ENCODE measurements around the gene CDK11A.
A peak's percentile ranks its signal among the peaks of the same experiment; 100 is the strongest.
"Not testable (repeated sequence)": the region's sequence is repeated elsewhere in the genome, so short reads cannot be mapped to it uniquely, and the experiment has no call there.

CDK11A gene

DNA sequence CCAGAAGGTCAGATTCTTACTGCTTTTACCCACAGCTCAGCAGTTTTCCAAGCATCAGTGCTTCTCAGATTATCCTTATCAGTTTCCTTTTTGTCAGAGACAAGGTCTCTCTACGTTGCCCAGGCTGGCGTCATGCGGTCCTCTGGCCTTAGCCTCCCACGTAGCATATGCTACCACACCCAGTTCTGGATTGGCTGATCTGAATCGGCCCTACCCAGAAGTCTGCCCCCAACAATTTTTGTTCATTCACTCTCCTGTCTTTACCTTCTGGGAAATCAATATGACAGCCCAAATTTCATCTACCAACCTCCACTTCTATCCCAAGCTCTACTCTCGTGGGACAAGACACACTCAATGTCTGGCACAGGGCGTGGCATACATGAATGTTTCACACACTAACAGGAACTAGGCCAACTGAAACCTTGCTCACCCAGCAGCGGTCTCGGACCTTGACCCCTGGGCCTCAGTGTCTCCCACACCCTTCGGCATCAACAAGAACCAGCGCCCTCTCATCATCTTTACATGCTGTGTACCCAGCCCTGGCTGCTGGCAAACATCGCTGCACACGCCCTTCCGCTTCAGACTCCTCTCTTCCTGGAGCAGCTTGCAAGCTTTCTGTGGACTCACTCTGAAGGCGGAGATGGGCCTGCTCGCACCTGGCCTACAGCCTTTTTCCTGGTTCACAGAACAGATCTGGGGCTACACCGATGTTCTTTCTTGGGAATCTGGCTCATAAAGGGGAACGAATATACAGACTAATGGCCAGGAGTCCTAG lies 8.9 kb downstream of the CDK11A start:
- not testable (repeated sequence) for DNase-seq

DNA sequence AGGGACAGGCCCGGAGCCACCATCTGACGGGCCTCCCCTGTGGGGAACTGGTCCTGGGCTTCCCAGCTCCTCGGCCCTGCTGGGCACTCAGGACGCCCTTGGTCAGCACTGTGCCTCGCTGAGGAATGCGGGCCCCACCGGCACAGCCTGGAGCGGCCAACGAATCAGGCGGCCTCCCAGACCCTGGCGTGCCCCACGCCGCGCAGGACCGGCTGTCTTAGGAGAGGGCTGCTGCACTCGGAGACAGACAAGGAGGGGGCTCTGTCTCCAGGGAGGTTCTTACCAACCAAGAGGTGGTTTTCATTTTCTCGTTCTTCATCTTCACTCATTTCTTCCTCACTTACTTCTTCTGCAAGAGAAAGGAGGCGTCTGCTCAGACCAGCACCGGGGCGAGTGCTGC lies 16.3 kb downstream of the CDK11A start:
- not testable (repeated sequence) for DNase-seq

- DNase-seq = not testable (repeated sequence)
Observed at GRCh38 chr1:1707241-1707640, 16.9 kb downstream of the CDK11A start.

- not testable (repeated sequence) for DNase-seq
Observed at GRCh38 chr1:1705623-1706022, 18.5 kb downstream of the CDK11A start.

GRCh38 chr1:1704284-1704957 lies 19.7 kb downstream of the CDK11A start:
- DNase-seq = not testable (repeated sequence)

- DNase-seq = no peak
Observed at GRCh38 chr1:1703796-1704195, 20.4 kb downstream of the CDK11A start.

DNA sequence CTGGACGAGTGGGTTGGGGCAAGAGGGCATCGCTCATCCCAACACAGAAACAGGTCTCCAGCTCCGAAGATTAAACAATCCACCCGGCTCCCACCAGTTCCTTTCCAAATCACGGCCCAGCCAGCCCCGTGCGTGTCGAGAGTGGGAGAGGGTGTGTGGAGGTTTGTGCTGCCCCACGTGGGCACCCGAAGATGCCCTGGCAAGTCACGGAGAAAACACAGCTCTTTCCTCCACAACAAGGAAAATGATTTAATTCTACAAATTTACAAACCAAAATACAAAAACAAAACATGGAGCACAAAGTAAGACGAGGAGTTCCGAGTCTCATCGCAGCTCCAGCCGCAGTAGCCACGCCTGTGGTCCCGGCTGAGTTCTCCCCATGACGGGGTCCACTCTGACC lies 21.7 kb downstream of the CDK11A start:
- DNase-seq = not testable (repeated sequence)

GRCh38 chr1:1700557-1700956 lies 23.6 kb downstream of the CDK11A start:
- DNase-seq = not testable (repeated sequence)

GRCh38 chr1:1700067-1700466 lies 24.1 kb downstream of the CDK11A start:
- not testable (repeated sequence) for DNase-seq

- not testable (repeated sequence) for DNase-seq
Observed at GRCh38 chr1:1699061-1699460, 25.1 kb downstream of the CDK11A start.

GRCh38 chr1:1697358-1698183 lies 26.6 kb downstream of the CDK11A start:
- not testable (repeated sequence) for DNase-seq

GRCh38 chr1:1696431-1697357 lies 27.5 kb downstream of the CDK11A start:
- DNase-seq = not testable (repeated sequence)

DNA sequence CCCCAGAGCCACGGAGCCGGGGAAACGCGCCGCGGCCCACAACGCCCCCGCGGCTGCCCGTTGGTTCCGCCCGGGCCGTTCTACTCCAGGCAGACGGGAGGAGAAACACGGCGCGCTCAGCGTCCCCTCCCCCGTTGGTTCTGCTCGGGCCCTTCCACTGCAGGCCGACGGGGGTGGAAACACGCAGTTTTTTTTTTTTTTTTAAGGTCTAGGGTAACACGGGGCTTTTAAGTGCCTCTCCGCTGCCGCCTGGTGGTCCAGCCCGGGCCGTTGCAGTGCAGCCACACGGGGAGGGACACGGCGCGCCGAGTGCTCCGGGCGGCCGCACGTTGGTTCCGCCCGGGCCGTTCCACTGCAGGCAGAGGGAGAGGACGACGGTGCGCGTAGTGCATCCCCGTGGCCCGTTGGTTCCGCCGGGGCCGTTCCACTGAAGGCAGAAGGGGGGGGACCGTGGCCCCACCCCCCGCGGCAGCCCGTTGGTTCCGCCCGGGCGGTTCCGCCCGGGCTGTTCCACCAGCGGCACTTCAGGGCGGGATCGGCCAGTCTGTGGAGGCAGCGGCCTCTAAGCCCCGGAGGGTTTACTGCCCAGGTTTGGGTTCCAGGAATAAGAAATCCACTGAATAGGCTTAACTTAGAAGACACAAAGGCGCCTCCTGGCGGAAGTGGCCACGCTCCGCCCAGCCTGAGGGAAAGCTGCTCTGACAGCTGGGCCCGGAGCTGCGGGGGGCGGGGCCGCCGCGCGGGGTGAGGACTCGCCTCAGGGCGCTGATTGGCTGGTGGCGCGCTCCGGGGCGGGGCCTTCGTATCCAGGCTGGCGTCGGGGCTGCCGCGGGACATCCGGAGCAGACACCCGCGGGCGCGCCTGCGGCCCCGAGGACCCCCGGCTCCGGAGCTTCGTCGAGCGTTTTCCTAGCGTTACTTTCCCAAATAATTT lies 31.2 kb downstream of the CDK11A start, which contains the start of gene SLC35E2B:
Gene SLC35E2B, minus strand, starts transcription at position 82 of the 934 bp plus-strand sequence. CDS start 16,096 bp downstream, outside the sequence.
- peak; percentile 73 for DNase-seq

DNA sequence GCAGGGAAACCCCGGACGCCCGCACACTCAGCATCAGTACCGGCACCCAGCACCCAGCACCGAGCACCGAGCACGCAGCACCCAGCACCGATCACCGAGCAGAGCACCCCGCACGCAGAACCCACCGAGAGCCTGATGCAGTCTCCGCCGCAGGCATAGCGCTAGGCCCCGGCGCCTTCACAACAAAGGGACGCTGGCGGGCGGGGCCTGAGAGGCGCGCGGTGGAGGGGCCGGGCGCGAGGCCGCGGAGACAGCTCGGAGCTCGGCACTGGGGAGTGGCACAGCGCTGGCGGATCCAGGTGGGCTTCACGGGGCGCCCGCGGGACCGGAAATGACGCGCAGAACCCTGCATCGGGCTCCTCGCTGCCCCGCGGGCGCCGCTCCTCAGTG lies 31.8 kb downstream of the CDK11A start:
- peak; percentile 74 for DNase-seq

DNA sequence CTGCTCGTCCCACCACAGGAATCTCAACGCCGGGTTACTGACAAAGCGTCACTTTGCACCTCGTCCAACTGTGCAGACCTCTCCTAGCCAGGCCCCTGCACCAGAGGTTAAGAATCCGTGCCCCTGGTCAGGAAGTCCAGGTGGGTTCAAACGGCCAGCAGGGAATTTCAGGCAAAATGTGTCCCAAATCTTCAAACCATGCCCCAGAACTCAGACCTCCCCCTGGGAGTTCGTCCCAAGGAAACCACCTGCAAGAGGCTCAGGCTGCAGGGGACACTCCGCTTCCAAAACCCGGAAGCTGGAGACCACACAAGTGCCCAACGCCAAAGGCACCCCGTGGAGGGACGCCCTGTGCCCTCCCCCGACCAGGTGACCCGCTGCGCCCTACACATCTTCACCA lies 32.7 kb downstream of the CDK11A start:
- DNase-seq = not testable (repeated sequence)

GRCh38 chr1:1689526-1689925 lies 34.6 kb downstream of the CDK11A start:
- not testable (repeated sequence) for DNase-seq

DNA sequence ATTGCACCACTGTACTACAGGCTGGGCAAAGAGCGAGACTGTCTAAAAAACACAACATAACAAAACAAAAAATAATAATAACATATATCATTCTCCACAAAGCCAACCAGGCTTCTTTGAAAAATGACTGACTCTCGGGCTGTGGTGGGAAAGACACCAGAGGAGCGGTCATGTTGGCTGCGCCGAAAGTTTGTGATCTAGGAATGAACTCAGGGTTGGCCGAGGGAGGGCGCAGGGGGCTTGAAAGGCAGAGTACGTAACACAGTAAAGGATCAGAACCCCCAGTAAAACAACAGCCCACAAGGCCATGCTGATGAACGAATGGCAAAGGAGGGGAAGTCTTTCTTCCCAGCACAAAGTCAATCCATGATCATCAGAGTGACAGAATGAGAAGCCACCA lies 36.3 kb downstream of the CDK11A start:
- DNase-seq = no peak

DNA sequence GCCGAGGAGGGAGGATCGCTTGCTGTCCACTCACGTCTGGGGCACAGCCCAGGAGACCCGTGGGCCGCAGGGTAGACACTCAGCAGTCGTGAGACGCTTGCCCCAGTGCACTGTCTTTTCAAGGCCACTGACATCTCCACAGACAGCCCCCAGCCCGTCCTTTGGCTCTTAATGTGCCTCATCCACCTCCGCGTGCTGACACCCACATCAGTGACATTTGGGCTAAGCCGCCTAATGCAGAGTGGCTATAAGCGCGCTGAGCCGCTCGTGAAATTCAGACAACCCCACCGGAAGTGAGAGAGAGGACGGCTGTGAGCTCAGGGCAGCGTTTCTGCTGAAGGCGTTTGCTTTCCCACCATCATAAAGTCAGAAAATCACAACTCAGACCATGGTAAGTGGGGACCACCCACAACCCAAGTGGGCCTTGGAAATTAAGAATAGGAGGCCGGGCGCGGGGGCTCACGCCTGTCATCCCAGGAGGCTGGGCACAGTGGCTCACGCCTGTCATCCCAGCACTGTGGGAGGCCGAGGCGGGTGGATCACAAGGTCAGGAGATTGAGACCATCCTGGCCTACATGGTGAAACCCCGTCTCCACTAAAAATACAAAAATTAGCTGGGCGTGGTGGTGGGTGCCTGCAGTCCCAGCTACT lies 40.0 kb downstream of the CDK11A start:
- DNase-seq = no peak

DNA sequence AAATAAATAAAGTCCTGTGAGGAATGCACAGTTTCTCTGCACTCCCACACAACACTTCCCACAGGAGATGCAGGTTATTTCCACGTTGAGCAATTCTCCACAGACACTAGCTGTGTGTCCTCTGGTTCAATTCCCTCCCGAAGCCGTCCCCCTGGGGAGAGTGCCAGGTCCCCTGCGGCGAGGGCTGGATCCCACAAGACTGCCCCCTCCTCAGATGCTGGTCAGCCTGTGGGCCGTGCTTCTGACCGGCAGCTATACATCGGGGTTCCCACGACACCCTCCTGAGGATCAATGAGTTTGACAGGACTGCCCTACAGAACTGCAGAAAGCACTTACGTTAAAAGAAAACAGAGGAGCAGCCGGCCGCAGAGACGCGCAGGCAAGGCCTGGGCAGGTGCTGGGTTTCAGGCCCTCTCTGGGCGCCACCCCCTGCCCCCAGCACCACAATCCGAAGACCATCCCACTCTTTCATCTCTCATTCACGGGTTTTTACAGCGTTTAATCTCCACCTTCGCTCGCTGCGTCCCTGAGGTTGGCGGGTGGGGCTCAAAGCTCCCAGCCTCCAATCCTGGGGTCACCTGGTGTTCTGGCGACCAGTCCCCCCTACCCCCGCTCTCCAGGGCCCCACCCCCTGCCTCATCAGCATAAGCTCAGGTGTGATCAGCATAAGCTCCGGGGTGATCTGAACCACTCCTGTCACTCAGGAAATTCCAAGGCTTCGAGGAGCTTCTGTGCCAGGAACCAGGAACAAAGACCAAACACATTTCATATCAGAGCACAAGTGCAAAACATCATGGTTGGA lies 40.9 kb downstream of the CDK11A start:
- DNase-seq = no peak

DNA sequence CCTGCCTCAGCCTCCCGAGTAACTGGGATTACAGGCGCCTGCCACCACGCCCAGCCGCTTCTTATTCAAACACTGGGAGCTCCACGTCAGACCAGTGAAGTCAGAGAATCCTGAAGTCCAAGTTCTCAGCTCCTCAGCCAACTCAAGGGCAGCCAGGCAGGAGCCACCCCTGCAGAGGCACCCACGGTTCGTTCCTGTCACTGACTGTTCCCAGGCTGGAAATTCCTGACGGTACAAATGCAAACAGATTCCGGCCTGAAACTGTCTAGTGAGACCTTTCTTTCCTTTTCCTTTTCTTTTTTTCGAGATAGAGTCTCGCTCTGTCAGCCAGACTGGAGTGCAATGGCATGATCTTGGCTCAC lies 43.3 kb downstream of the CDK11A start:
- DNase-seq = no peak

Data from NCI-H2171 treated with DMSO at 0.1 percent for 48 hours (cell line).